WTC11 (cell line): ENCODE measurements around the gene RING1. TPM values are rescaled to one million over a fixed set of nuclear protein-coding genes. Genes with fewer than 3 reads are reported as not detected.

Experiments
- ATF1 ChIP-seq: sonication (generic); formaldehyde crosslinking; IDR thresholded peaks from 2 replicates; pipeline ENCODE4 v1.8.1; 2023; ENCODE audit warnings: mild to moderate bottlenecking, moderate library complexity, missing genetic modification reagents
- CREB1 ChIP-seq: sonication (generic); formaldehyde crosslinking; IDR thresholded peaks from 2 replicates; pipeline ENCODE4 v1.8.0; 2023; ENCODE audit warnings: mild to moderate bottlenecking, missing genetic modification reagents
- CREM ChIP-seq: sonication (generic); formaldehyde crosslinking; IDR thresholded peaks from 2 replicates; pipeline ENCODE4 v1.8.1; 2022; ENCODE audit warnings: mild to moderate bottlenecking, missing genetic modification reagents, moderate library complexity
- E2F4 ChIP-seq: sonication (generic); formaldehyde crosslinking; IDR thresholded peaks from 2 replicates; pipeline ENCODE4 v1.8.1; 2022; ENCODE audit warnings: low read depth, mild to moderate bottlenecking, moderate library complexity, missing genetic modification reagents, borderline replicate concordance
- EMX1 ChIP-seq: fragments of 250-450 bp; sonication (Bioruptor Pico); IDR thresholded peaks from 2 replicates; pipeline ENCODE4 v1.8.0; 2021; ENCODE audit warnings: mild to moderate bottlenecking
- FOXP1 ChIP-seq: sonication (generic); formaldehyde crosslinking; IDR thresholded peaks from 2 replicates; pipeline ENCODE4 v1.8.0; 2022; ENCODE audit warnings: missing genetic modification reagents, mild to moderate bottlenecking, moderate library complexity, borderline replicate concordance
- IRF2 ChIP-seq: sonication (generic); formaldehyde crosslinking; IDR thresholded peaks from 2 replicates; pipeline ENCODE4 v1.8.0; 2022; ENCODE audit warnings: low read depth, missing genetic modification reagents, borderline replicate concordance
- KAT7 ChIP-seq: sonication (generic); formaldehyde crosslinking; IDR thresholded peaks from 2 replicates; pipeline ENCODE4 v1.8.1; 2023; ENCODE audit warnings: missing genetic modification reagents, mild to moderate bottlenecking, borderline replicate concordance
- MAX ChIP-seq: sonication (generic); formaldehyde crosslinking; IDR thresholded peaks from 2 replicates; pipeline ENCODE4 v1.8.0; 2022; ENCODE audit warnings: mild to moderate bottlenecking, missing genetic modification reagents
- MYBL2 ChIP-seq: sonication (generic); formaldehyde crosslinking; IDR thresholded peaks from 2 replicates; pipeline ENCODE4 v1.8.1; 2023; ENCODE audit warnings: mild to moderate bottlenecking, moderate library complexity, missing genetic modification reagents
- NFYB ChIP-seq: sonication (generic); formaldehyde crosslinking; conservative IDR thresholded peaks from 2 replicates; pipeline ENCODE4 v1.8.0; 2022; ENCODE audit warnings: low read depth, missing genetic modification reagents
- NR1H2 ChIP-seq: sonication (generic); formaldehyde crosslinking; IDR thresholded peaks from 2 replicates; pipeline ENCODE4 v1.9.0; 2021; ENCODE audit warnings: mild to moderate bottlenecking, moderate library complexity, missing genetic modification reagents
- RELA ChIP-seq: sonication (generic); formaldehyde crosslinking; IDR thresholded peaks from 2 replicates; pipeline ENCODE4 v1.8.1; 2022; ENCODE audit warnings: missing genetic modification reagents, mild to moderate bottlenecking, borderline replicate concordance
- SMAD3 ChIP-seq: sonication (generic); formaldehyde crosslinking; IDR thresholded peaks from 2 replicates; pipeline ENCODE4 v1.8.0; 2022; ENCODE audit warnings: missing genetic modification reagents, mild to moderate bottlenecking, borderline replicate concordance
- STAT6 ChIP-seq: sonication (generic); formaldehyde crosslinking; conservative IDR thresholded peaks from 2 replicates; pipeline ENCODE4 v1.8.1; 2023; ENCODE audit warnings: mild to moderate bottlenecking, low read depth, missing genetic modification reagents, moderate library complexity
- TEAD4 ChIP-seq: sonication (generic); formaldehyde crosslinking; IDR thresholded peaks from 2 replicates; pipeline ENCODE4 v1.8.0; 2022; ENCODE audit warnings: mild to moderate bottlenecking, missing genetic modification reagents
- ZMAT4 ChIP-seq: fragments of 250-450 bp; sonication (Bioruptor Pico); IDR thresholded peaks from 2 replicates; pipeline ENCODE4 v1.9.0; 2021; ENCODE audit warnings: mild to moderate bottlenecking
- ZNF219 ChIP-seq: sonication (generic); formaldehyde crosslinking; IDR thresholded peaks from 2 replicates; pipeline ENCODE4 v1.8.0; 2023; ENCODE audit warnings: missing genetic modification reagents, mild to moderate bottlenecking, borderline replicate concordance
- ZNF512 ChIP-seq: sonication (generic); formaldehyde crosslinking; IDR thresholded peaks from 2 replicates; pipeline ENCODE4 v1.8.1; 2022; ENCODE audit warnings: missing genetic modification reagents, borderline replicate concordance
- total RNA-seq: library from RNA; stranded (reverse); gene quantifications from 3 replicates; pipeline ENCODE4 v1.2.3, GENCODE V29; 2021
- TF ChIP-seq, protein P1 (sequence below): sonication (generic); formaldehyde crosslinking; IDR thresholded peaks from 2 replicates; pipeline ENCODE4 v1.8.0; 2022; ENCODE audit warnings: mild to moderate bottlenecking, missing genetic modification reagents
- TF ChIP-seq, protein P2 (sequence below): sonication (generic); formaldehyde crosslinking; IDR thresholded peaks from 2 replicates; pipeline ENCODE4 v1.8.1; 2023; ENCODE audit warnings: mild to moderate bottlenecking, missing genetic modification reagents
- TF ChIP-seq, protein P3 (sequence below): sonication (generic); formaldehyde crosslinking; IDR thresholded peaks from 2 replicates; pipeline ENCODE4 v1.8.1; 2022; ENCODE audit warnings: low read depth, missing genetic modification reagents, borderline replicate concordance
- TF ChIP-seq, protein P4 (sequence below): fragments of 250-450 bp; sonication (Bioruptor Pico); IDR thresholded peaks from 2 replicates; pipeline ENCODE4 v1.8.0; 2021; ENCODE audit warnings: mild to moderate bottlenecking
- TF ChIP-seq, protein P5 (sequence below): sonication (generic); formaldehyde crosslinking; IDR thresholded peaks from 2 replicates; pipeline ENCODE4 v1.8.0; 2022; ENCODE audit warnings: mild to moderate bottlenecking, missing genetic modification reagents

The RING1 gene
- total RNA-seq, 1 experiment from 2014 or later = 26.6 TPM

- TF ChIP-seq ZNF512 (CRISPR knock-in tag) (no peak), ZNF219 (CRISPR knock-in tag) (no peak), FOXP1 (CRISPR knock-in tag) (peak; percentile 67), NFYB (CRISPR knock-in tag) (no peak), IRF2 (CRISPR knock-in tag) (no peak), TEAD4 (CRISPR knock-in tag) (no peak), KAT7 (CRISPR knock-in tag) (0 out of 2 replicates have a peak, but pooled peaks have one; percentile 80), STAT6 (CRISPR knock-in tag) (no peak), RELA (CRISPR knock-in tag) (no peak), MYBL2 (CRISPR knock-in tag) (peak; percentile 38; the same call in 1 of the 2 replicates), CREB1 (CRISPR knock-in tag) (no peak), NR1H2 (CRISPR knock-in tag) (no peak), SMAD3 (no peak), MAX (CRISPR knock-in tag) (peak; percentile 49; the same call in 1 of the 2 replicates), ATF1 (CRISPR knock-in tag) (no peak), EMX1 (CRISPR knock-in tag) (no peak), ZMAT4 (CRISPR knock-in tag) (no peak), E2F4 (no peak), CREM (CRISPR knock-in tag) (no peak)
- TF ChIP-seq, protein P1, sequence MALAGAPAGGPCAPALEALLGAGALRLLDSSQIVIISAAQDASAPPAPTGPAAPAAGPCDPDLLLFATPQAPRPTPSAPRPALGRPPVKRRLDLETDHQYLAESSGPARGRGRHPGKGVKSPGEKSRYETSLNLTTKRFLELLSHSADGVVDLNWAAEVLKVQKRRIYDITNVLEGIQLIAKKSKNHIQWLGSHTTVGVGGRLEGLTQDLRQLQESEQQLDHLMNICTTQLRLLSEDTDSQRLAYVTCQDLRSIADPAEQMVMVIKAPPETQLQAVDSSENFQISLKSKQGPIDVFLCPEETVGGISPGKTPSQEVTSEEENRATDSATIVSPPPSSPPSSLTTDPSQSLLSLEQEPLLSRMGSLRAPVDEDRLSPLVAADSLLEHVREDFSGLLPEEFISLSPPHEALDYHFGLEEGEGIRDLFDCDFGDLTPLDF = no peak
- TF ChIP-seq, protein P2, sequence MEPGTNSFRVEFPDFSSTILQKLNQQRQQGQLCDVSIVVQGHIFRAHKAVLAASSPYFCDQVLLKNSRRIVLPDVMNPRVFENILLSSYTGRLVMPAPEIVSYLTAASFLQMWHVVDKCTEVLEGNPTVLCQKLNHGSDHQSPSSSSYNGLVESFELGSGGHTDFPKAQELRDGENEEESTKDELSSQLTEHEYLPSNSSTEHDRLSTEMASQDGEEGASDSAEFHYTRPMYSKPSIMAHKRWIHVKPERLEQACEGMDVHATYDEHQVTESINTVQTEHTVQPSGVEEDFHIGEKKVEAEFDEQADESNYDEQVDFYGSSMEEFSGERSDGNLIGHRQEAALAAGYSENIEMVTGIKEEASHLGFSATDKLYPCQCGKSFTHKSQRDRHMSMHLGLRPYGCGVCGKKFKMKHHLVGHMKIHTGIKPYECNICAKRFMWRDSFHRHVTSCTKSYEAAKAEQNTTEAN = 0 out of 2 replicates have a peak, but pooled peaks have one; percentile 46
- TF ChIP-seq, protein P3, sequence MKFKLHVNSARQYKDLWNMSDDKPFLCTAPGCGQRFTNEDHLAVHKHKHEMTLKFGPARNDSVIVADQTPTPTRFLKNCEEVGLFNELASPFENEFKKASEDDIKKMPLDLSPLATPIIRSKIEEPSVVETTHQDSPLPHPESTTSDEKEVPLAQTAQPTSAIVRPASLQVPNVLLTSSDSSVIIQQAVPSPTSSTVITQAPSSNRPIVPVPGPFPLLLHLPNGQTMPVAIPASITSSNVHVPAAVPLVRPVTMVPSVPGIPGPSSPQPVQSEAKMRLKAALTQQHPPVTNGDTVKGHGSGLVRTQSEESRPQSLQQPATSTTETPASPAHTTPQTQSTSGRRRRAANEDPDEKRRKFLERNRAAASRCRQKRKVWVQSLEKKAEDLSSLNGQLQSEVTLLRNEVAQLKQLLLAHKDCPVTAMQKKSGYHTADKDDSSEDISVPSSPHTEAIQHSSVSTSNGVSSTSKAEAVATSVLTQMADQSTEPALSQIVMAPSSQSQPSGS (CRISPR knock-in tag) = no peak
- TF ChIP-seq, protein P4, sequence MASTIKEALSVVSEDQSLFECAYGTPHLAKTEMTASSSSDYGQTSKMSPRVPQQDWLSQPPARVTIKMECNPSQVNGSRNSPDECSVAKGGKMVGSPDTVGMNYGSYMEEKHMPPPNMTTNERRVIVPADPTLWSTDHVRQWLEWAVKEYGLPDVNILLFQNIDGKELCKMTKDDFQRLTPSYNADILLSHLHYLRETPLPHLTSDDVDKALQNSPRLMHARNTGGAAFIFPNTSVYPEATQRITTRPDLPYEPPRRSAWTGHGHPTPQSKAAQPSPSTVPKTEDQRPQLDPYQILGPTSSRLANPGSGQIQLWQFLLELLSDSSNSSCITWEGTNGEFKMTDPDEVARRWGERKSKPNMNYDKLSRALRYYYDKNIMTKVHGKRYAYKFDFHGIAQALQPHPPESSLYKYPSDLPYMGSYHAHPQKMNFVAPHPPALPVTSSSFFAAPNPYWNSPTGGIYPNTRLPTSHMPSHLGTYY (CRISPR knock-in tag) = peak; percentile 62; the same call in 1 of the 2 replicates
- TF ChIP-seq, protein P5, sequence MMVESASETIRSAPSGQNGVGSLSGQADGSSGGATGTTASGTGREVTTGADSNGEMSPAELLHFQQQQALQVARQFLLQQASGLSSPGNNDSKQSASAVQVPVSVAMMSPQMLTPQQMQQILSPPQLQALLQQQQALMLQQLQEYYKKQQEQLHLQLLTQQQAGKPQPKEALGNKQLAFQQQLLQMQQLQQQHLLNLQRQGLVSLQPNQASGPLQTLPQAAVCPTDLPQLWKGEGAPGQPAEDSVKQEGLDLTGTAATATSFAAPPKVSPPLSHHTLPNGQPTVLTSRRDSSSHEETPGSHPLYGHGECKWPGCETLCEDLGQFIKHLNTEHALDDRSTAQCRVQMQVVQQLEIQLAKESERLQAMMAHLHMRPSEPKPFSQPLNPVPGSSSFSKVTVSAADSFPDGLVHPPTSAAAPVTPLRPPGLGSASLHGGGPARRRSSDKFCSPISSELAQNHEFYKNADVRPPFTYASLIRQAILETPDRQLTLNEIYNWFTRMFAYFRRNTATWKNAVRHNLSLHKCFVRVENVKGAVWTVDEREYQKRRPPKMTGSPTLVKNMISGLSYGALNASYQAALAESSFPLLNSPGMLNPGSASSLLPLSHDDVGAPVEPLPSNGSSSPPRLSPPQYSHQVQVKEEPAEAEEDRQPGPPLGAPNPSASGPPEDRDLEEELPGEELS (CRISPR knock-in tag) = 0 out of 2 replicates have a peak, but pooled peaks have one; percentile 20
These were observed 5.1 kb downstream of the RING1 start (continued) for GRCh38 chr6:33213166-33213988.
